ENCODE measurements around the gene CRYBG1.

GRCh38 chr6:106609699-106610098 lies 249.2 kb downstream of the CRYBG1 start:
- TF ChIP-seq EZH2 (optimal IDR thresholded peaks at IDR 0.05; ENCODE audit: low read depth, low read length) (no peak), EZH2phosphoT487 (IDR thresholded peaks at IDR 0.05; ENCODE audit: low read length) (no peak)
- TF ChIP-seq, protein P1, sequence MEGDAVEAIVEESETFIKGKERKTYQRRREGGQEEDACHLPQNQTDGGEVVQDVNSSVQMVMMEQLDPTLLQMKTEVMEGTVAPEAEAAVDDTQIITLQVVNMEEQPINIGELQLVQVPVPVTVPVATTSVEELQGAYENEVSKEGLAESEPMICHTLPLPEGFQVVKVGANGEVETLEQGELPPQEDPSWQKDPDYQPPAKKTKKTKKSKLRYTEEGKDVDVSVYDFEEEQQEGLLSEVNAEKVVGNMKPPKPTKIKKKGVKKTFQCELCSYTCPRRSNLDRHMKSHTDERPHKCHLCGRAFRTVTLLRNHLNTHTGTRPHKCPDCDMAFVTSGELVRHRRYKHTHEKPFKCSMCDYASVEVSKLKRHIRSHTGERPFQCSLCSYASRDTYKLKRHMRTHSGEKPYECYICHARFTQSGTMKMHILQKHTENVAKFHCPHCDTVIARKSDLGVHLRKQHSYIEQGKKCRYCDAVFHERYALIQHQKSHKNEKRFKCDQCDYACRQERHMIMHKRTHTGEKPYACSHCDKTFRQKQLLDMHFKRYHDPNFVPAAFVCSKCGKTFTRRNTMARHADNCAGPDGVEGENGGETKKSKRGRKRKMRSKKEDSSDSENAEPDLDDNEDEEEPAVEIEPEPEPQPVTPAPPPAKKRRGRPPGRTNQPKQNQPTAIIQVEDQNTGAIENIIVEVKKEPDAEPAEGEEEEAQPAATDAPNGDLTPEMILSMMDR (IDR thresholded peaks at IDR 0.05; ENCODE audit: low read length), result 0 out of 2 replicates have a peak, but pooled peaks have one; percentile 15
